Measurements from ENCODE around the gene SOAT2. TPM values are rescaled to one million over a fixed set of nuclear protein-coding genes. Genes with fewer than 3 reads are reported as not detected.

Gene SOAT2
- total and polyA plus RNA-seq, 4 experiments from 2014 or later = 0.20 to 0.85 (median 0.34) TPM

- Histone ChIP-seq H3K27ac (ENCODE audit: low read depth, low read length) (no peak overlapping the region), H3K36me3 (ENCODE audit: insufficient read depth, low read length) (peaks cover 57% of the 10 kb centered on the region), H3K4me3 (ENCODE audit: low read length in 2 of 2) (no peak overlapping the region), H3K9me3 (ENCODE audit: control insufficient read depth in 1 of 2, low read length in 2 of 2) (no peaks in the 10 kb centered on the region), H3K27me3 (ENCODE audit: insufficient read depth, low read length) (no peaks in the 10 kb centered on the region), H3K4me1 (ENCODE audit: insufficient read depth, low read length) (peaks cover 13% of the 10 kb centered on the region)
- no peaks in the 10 kb centered on the region for H3K9me3 Mint-ChIP-seq
- CTCF ChIA-PET (ENCODE audit: partially characterized antibody) = interaction anchor here (0.9 to 27.0 kb wide), 3 partner anchors 26 to 281 kb away, joined by 3 to 511 read pairs (median 4); partner anchors contain the start of genes IGFBP6 and SOAT2
- peaks cover 21 to 86% of the 10 kb centered on the region in 2 donors for H3K36me3 Mint-ChIP-seq
- POLR2A ChIA-PET (ENCODE audit: partially characterized antibody) = interaction anchor here (1.2 to 1.3 kb wide), 2 partner anchors 8 to 32 kb away, joined by 3 to 4 read pairs; partner anchors contain the start of genes SOAT2 and SPRYD3
- peak overlapping the region in 5 of 7 donors; percentile 19 to 80 (median 43) for H3K27ac Mint-ChIP-seq
- DNase-seq = no peak
- intact Hi-C loops (cut with micrococcal nuclease) = no loop called here
- H3K4me3 Mint-ChIP-seq = no peak overlapping the region
- H3K27me3 Mint-ChIP-seq = no peaks in the 10 kb centered on the region
- H3K4me1 Mint-ChIP-seq = peaks cover 13 to 33% (median 28%) of the 10 kb centered on the region in 4 donors
Observed at GRCh38 chr12:53070877-53071492, 32.3 kb upstream of the SOAT2 start.

GRCh38 chr12:53071591-53072551 is 31.4 kb upstream of the SOAT2 start:
- Histone ChIP-seq H3K36me3 (ENCODE audit: insufficient read depth, low read length) (peaks cover 63% of the 10 kb centered on the region), H3K4me3 (ENCODE audit: low read length in 2 of 2) (no peak overlapping the region), H3K4me1 (ENCODE audit: insufficient read depth, low read length) (peaks cover 10% of the 10 kb centered on the region), H3K27ac (ENCODE audit: low read depth, low read length) (no peak overlapping the region), H3K27me3 (ENCODE audit: insufficient read depth, low read length) (no peaks in the 10 kb centered on the region), H3K9me3 (ENCODE audit: control insufficient read depth in 1 of 2, low read length in 2 of 2) (no peaks in the 10 kb centered on the region)
- Mint-ChIP-seq H3K4me3 (no peak overlapping the region), H3K9me3 (no peaks in the 10 kb centered on the region), H3K27me3 (no peaks in the 10 kb centered on the region), H3K27ac (peak overlapping the region in 2 of 7 donors; percentile 8 to 83), H3K36me3 (peaks cover 21 to 87% of the 10 kb centered on the region in 2 donors), H3K4me1 (peaks cover 10 to 39% (median 30%) of the 10 kb centered on the region in 4 donors)
- CTCF ChIA-PET (ENCODE audit: partially characterized antibody) = interaction anchor here (0.9 to 27.0 kb wide), 4 partner anchors 14 to 280 kb away, joined by 3 to 511 read pairs (median 4); partner anchors contain the start of genes IGFBP6 and SOAT2
- intact Hi-C loops (cut with micrococcal nuclease) = no loop called here
- DNase-seq = no peak
- POLR2A ChIA-PET (ENCODE audit: partially characterized antibody) = interaction anchor here (1.2 to 1.3 kb wide), 2 partner anchors 7 to 31 kb away, joined by 3 to 4 read pairs; partner anchors contain the start of genes SOAT2 and SPRYD3

- H3K4me1 ChIP-seq (ENCODE audit: insufficient read depth, low read length) = peaks cover 29% of the 10 kb centered on the region
- peaks cover 63% of the 10 kb centered on the region for H3K36me3 ChIP-seq (ENCODE audit: insufficient read depth, low read length)
- intact Hi-C loops (cut with micrococcal nuclease) = no loop called here
- Mint-ChIP-seq H3K27ac (no peak overlapping the region), H3K4me3 (no peak overlapping the region), H3K36me3 (peaks cover 29 to 76% of the 10 kb centered on the region in 2 donors), H3K4me1 (peaks cover 22 to 59% (median 44%) of the 10 kb centered on the region in 4 donors), H3K9me3 (no peaks in the 10 kb centered on the region), H3K27me3 (no peaks in the 10 kb centered on the region)
- DNase-seq = no peak
- ChIA-PET CTCF (ENCODE audit: partially characterized antibody) (interaction anchor here (0.7 to 27.0 kb wide), 3 partner anchors 8 to 35 kb away, joined by 3 to 511 read pairs (median 4); partner anchors contain the start of genes IGFBP6 and SOAT2), POLR2A (ENCODE audit: partially characterized antibody) (interaction anchor here (0.6 to 0.7 kb wide), 2 partner anchors 12 to 425 kb away, joined by 3 read pairs; no protein-coding TSS in a partner anchor)
- no peaks in the 10 kb centered on the region for H3K27me3 ChIP-seq (ENCODE audit: insufficient read depth, low read length)
- no peaks in the 10 kb centered on the region for H3K9me3 ChIP-seq (ENCODE audit: control insufficient read depth in 1 of 2, low read length in 2 of 2)
- H3K4me3 ChIP-seq (ENCODE audit: low read length in 2 of 2) = no peak overlapping the region
- no peak overlapping the region for H3K27ac ChIP-seq (ENCODE audit: low read depth, low read length)
Observed at GRCh38 chr12:53073881-53074280, 29.4 kb upstream of the SOAT2 start.

GRCh38 chr12:53074283-53074998 is 28.8 kb upstream of the SOAT2 start:
- no peak overlapping the region for H3K27ac Mint-ChIP-seq
- peak in 1 of 5 donors; percentile 33 for DNase-seq
- Histone ChIP-seq H3K27ac (ENCODE audit: low read depth, low read length) (no peak overlapping the region), H3K4me1 (ENCODE audit: insufficient read depth, low read length) (peaks cover 29% of the 10 kb centered on the region), H3K27me3 (ENCODE audit: insufficient read depth, low read length) (no peaks in the 10 kb centered on the region), H3K9me3 (ENCODE audit: control insufficient read depth in 1 of 2, low read length in 2 of 2) (no peaks in the 10 kb centered on the region), H3K4me3 (ENCODE audit: low read length in 2 of 2) (no peak overlapping the region), H3K36me3 (ENCODE audit: insufficient read depth, low read length) (peaks cover 59% of the 10 kb centered on the region)
- H3K4me3 Mint-ChIP-seq = no peak overlapping the region
- H3K36me3 Mint-ChIP-seq = peaks cover 29 to 74% of the 10 kb centered on the region in 2 donors
- H3K9me3 Mint-ChIP-seq = no peaks in the 10 kb centered on the region
- POLR2A ChIA-PET (ENCODE audit: partially characterized antibody) = interaction anchor here (0.6 to 1.6 kb wide), 2 partner anchors 9 to 424 kb away, joined by 3 to 4 read pairs; no protein-coding TSS in a partner anchor
- no peaks in the 10 kb centered on the region for H3K27me3 Mint-ChIP-seq
- H3K4me1 Mint-ChIP-seq = peaks cover 23 to 60% (median 47%) of the 10 kb centered on the region in 4 donors
- intact Hi-C loops (cut with micrococcal nuclease) = no loop called here
- CTCF ChIA-PET (ENCODE audit: partially characterized antibody) = interaction anchor here (1.3 to 27.0 kb wide), 3 partner anchors 9 to 22 kb away, joined by 3 to 511 read pairs (median 74); partner anchors contain the start of genes IGFBP6 and SOAT2

- H3K4me3 ChIP-seq (ENCODE audit: low read length in 2 of 2) = no peak overlapping the region
Observed at GRCh38 chr12:53074999-53075370, 28.3 kb upstream of the SOAT2 start.

GRCh38 chr12:53076461-53076860 is 26.8 kb upstream of the SOAT2 start:
- peak overlapping the region in 2 of 7 donors; percentile 31 to 51 for H3K27ac Mint-ChIP-seq
- no peaks in the 10 kb centered on the region for H3K27me3 Mint-ChIP-seq
- CTCF ChIA-PET (ENCODE audit: partially characterized antibody) = interaction anchor here (0.8 to 27.0 kb wide), 4 partner anchors 8 to 20 kb away, joined by 3 to 511 read pairs (median 39); partner anchors contain the start of genes IGFBP6 and SOAT2
- Histone ChIP-seq H3K4me3 (ENCODE audit: low read length in 2 of 2) (no peak overlapping the region), H3K4me1 (ENCODE audit: insufficient read depth, low read length) (peaks cover 33% of the 10 kb centered on the region), H3K9me3 (ENCODE audit: control insufficient read depth in 1 of 2, low read length in 2 of 2) (no peaks in the 10 kb centered on the region), H3K27me3 (ENCODE audit: insufficient read depth, low read length) (no peaks in the 10 kb centered on the region), H3K36me3 (ENCODE audit: insufficient read depth, low read length) (peaks cover 41% of the 10 kb centered on the region), H3K27ac (ENCODE audit: low read depth, low read length) (no peak overlapping the region)
- intact Hi-C loops (cut with micrococcal nuclease) = no loop called here
- no peaks in the 10 kb centered on the region for H3K9me3 Mint-ChIP-seq
- H3K4me3 Mint-ChIP-seq = no peak overlapping the region
- peaks cover 25 to 58% of the 10 kb centered on the region in 2 donors for H3K36me3 Mint-ChIP-seq
- peaks cover 29 to 67% (median 49%) of the 10 kb centered on the region in 4 donors for H3K4me1 Mint-ChIP-seq
- DNase-seq = no peak
- POLR2A ChIA-PET (ENCODE audit: partially characterized antibody) = interaction anchor here (4.6 kb wide), 1 partner anchor 10 kb away, joined by 36 read pairs; no protein-coding TSS in a partner anchor

More at GRCh38 chr12:53074999-53075370, 28.3 kb upstream of the SOAT2 start:
- Mint-ChIP-seq H3K9me3 (no peaks in the 10 kb centered on the region), H3K36me3 (peaks cover 29 to 69% of the 10 kb centered on the region in 2 donors), H3K4me3 (peak overlapping the region in 1 of 8 donors; percentile 7), H3K27me3 (no peaks in the 10 kb centered on the region), H3K27ac (peak overlapping the region in 3 of 7 donors; percentile 23 to 56 (median 53)), H3K4me1 (peaks cover 26 to 64% (median 52%) of the 10 kb centered on the region in 4 donors)
- no peaks in the 10 kb centered on the region for H3K9me3 ChIP-seq (ENCODE audit: control insufficient read depth in 1 of 2, low read length in 2 of 2)
- peaks cover 55% of the 10 kb centered on the region for H3K36me3 ChIP-seq (ENCODE audit: insufficient read depth, low read length)
- peaks cover 32% of the 10 kb centered on the region for H3K4me1 ChIP-seq (ENCODE audit: insufficient read depth, low read length)
- no peak overlapping the region for H3K27ac ChIP-seq (ENCODE audit: low read depth, low read length)
- H3K27me3 ChIP-seq (ENCODE audit: insufficient read depth, low read length) = no peaks in the 10 kb centered on the region
- no peak for DNase-seq
- CTCF ChIA-PET (ENCODE audit: partially characterized antibody) = interaction anchor here (7.3 to 27.0 kb wide), 2 partner anchors 9 to 22 kb away, joined by 74 to 511 read pairs; partner anchors contain the start of genes IGFBP6 and SOAT2
- intact Hi-C loops (cut with micrococcal nuclease) = no loop called here
- POLR2A ChIA-PET (ENCODE audit: partially characterized antibody) = interaction anchor here (1.6 kb wide), 1 partner anchor 9 kb away, joined by 4 read pairs; no protein-coding TSS in a partner anchor
